ENCODE results near the gene SEPTIN3.
A peak's percentile ranks its signal among the peaks of the same experiment; 100 is the strongest.

SEPTIN3 gene

GRCh38 chr22:41976961-41977566, 7.8 kb downstream of the SEPTIN3 start:
- peak; percentile 17 for DNase-seq

GRCh38 chr22:41978732-41979131, 9.5 kb downstream of the SEPTIN3 start:
- DNase-seq, result no peak

GRCh38 chr22:41979423-41980250, 10.4 kb downstream of the SEPTIN3 start:
- DNase-seq, result no peak

- DNase-seq, result no peak
These were observed 13.6 kb downstream of the SEPTIN3 start for GRCh38 chr22:41982865-41983264.

- no peak for DNase-seq
These were observed 14.5 kb downstream of the SEPTIN3 start for GRCh38 chr22:41983513-41984405.

- no peak for DNase-seq
These were observed 18.0 kb downstream of the SEPTIN3 start for GRCh38 chr22:41987276-41987675.

- DNase-seq, result no peak
These were observed 20.0 kb downstream of the SEPTIN3 start for GRCh38 chr22:41989246-41989645.

- no peak for DNase-seq
These were observed 21.9 kb downstream of the SEPTIN3 start for GRCh38 chr22:41991111-41991510.

- DNase-seq, result no peak
These were observed 23.3 kb downstream of the SEPTIN3 start for GRCh38 chr22:41992496-41992895.

GRCh38 chr22:41995211-41995610, 26.0 kb downstream of the SEPTIN3 start:
- no peak for DNase-seq

GRCh38 chr22:41996826-41997225, 27.6 kb downstream of the SEPTIN3 start:
- DNase-seq, result no peak

- DNase-seq, result no peak
These were observed 29.4 kb downstream of the SEPTIN3 start, which contains the start of gene WBP2NL for GRCh38 chr22:41998361-41999261. WBP2NL (plus strand) TSS chr22:41998788; CDS start chr22:41998819, 31 bp downstream.

GRCh38 chr22:42000466-42000865, 31.2 kb downstream of the SEPTIN3 start:
- no peak for DNase-seq

GRCh38 chr22:42001121-42001520, 31.9 kb downstream of the SEPTIN3 start:
- no peak for DNase-seq

GRCh38 chr22:42001706-42002105, 32.5 kb downstream of the SEPTIN3 start:
- DNase-seq, result no peak

- DNase-seq, result no peak
These were observed 38.7 kb downstream of the SEPTIN3 start for GRCh38 chr22:42007922-42008321.

- no peak for DNase-seq
These were observed 41.5 kb downstream of the SEPTIN3 start for GRCh38 chr22:42010778-42011177.

GRCh38 chr22:42013385-42013784, 44.1 kb downstream of the SEPTIN3 start:
- DNase-seq, result no peak

GRCh38 chr22:42016111-42016510, 46.9 kb downstream of the SEPTIN3 start:
- no peak for DNase-seq

GRCh38 chr22:42018224-42018623, 49.0 kb downstream of the SEPTIN3 start:
- no peak for DNase-seq
